ENCODE measurements around the gene ARFRP1. TPM values are rescaled to one million over a fixed set of nuclear protein-coding genes. Genes with fewer than 3 reads are reported as not detected.

ARFRP1 gene
- total and polyA plus RNA-seq, 2 of the 4 experiments (the other 2 are of a cell fraction), result 25.3 to 36.6 TPM

GRCh38 chr20:63686492-63687321 is 21.1 kb downstream of the ARFRP1 start (continued):
- TF ChIP-seq SMC3 (IDR thresholded peaks at IDR 0.05; ENCODE audit: low read depth, low read length) (no peak), RFX5 (IDR thresholded peaks at IDR 0.05; ENCODE audit: low read depth, low read length) (no peak)

GRCh38 chr20:63686094-63686491 is 21.7 kb downstream of the ARFRP1 start:
- in situ Hi-C loops (cut with MboI; ENCODE audit: low sequenced_read_pairs), result no loop called here

More at GRCh38 chr20:63686094-63686491, 21.7 kb downstream of the ARFRP1 start:
- H3K23ac ChIP-seq (ENCODE audit: low read depth, low read length), result peak overlapping the region; percentile 69; the same call in 1 of the 2 replicates
- 95% methylated on average over 14 of the region's 24 CpGs; no CpG with 5 or more reads in 1 of the 2 experiments for WGBS, 2 experiments (ENCODE audit: extremely low coverage in 2 of 2, insufficient read length in 1 of 2)
- peak overlapping the region; percentile 96 for H2BK5ac ChIP-seq (ENCODE audit: low read depth, low read length, poor library complexity, severe bottlenecking)
- H3K4me2 ChIP-seq (ENCODE audit: low read depth, low read length), result no peak overlapping the region
- POLR2A ChIA-PET (ENCODE audit: unreplicated experiment), result no interaction called here
- no peak for TF ChIP-seq BHLHE40 (IDR thresholded peaks at IDR 0.05; ENCODE audit: low read depth, low read length)
- no peak for TF ChIP-seq MAZ (IDR thresholded peaks at IDR 0.05; ENCODE audit: borderline replicate concordance, low read depth, low read length)
- TF ChIP-seq USF2 (IDR thresholded peaks at IDR 0.05; ENCODE audit: low read depth, low read length), result no peak
- TF ChIP-seq RAD21 (IDR thresholded peaks at IDR 0.05; ENCODE audit: low read length), result no peak
- no peak for TF ChIP-seq RCOR1 (IDR thresholded peaks at IDR 0.05; ENCODE audit: insufficient replicate concordance, low read length)
- TF ChIP-seq FOS (IDR thresholded peaks at IDR 0.05; ENCODE audit: low read depth, low read length), result no peak
- TF ChIP-seq RFX5 (IDR thresholded peaks at IDR 0.05; ENCODE audit: low read depth, low read length), result no peak
- TF ChIP-seq CHD1 (IDR thresholded peaks at IDR 0.05; ENCODE audit: low read depth, low read length), result no peak
- H3K56ac ChIP-seq (ENCODE audit: extremely low read depth, insufficient read depth, low read length), result no peak overlapping the region
- DNase-seq (no peak), ATAC-seq (ENCODE audit: low read depth) (no peak)
- H3K79me1 ChIP-seq (ENCODE audit: low read depth in 1 of 2, low read length in 2 of 2), result peaks cover 10 to 41% of the 10 kb centered on the region in 2 experiments; a peak in 3 of 4 replicates
- H4K20me1 ChIP-seq (ENCODE audit: insufficient read depth, low read length), result no peaks in the 10 kb centered on the region
- peak overlapping the region; percentile 73 for H3K14ac ChIP-seq (replicated peaks; ENCODE audit: low read depth, low read length)
- peak overlapping the region; percentile 92 for H2AFZ ChIP-seq (replicated peaks; ENCODE audit: low read length, poor library complexity)
- intact Hi-C loops (cut with micrococcal nuclease) (no loop called here), dilution Hi-C loops (cut with HindIII; ENCODE audit: low sequenced_read_pairs, unreplicated experiment) (no loop called here)
- peaks cover 31% of the 10 kb centered on the region for H3K4me1 ChIP-seq (ENCODE audit: control insufficient read depth, insufficient read depth, low read length)
- H3K36me3 ChIP-seq (ENCODE audit: control insufficient read depth, insufficient read depth, low read length), result 0 out of 2 replicates have a peak, but pooled peaks cover 3% of the 10 kb centered on the region
- H3K18ac ChIP-seq (ENCODE audit: low read depth, low read length), result peak overlapping the region; percentile 6
- H3K27ac ChIP-seq (ENCODE audit: insufficient read depth, low read length), result peak overlapping the region; percentile 63
- peak overlapping the region; percentile 98 for H3K4ac ChIP-seq (ENCODE audit: low read depth, low read length)
- H3K9ac ChIP-seq (ENCODE audit: low read depth, low read length), result no peak overlapping the region
- H2AK5ac ChIP-seq (ENCODE audit: low read depth, low read length), result peak overlapping the region; percentile 99
- no peak overlapping the region for H3K4me3 ChIP-seq (ENCODE audit: insufficient read depth, low read depth, low read length)
- peak overlapping the region; percentile 42; the same call in 1 of the 3 replicates for H2BK15ac ChIP-seq (ENCODE audit: low read depth, low read length)
- peak overlapping the region; percentile 83 to 98; a peak in 3 of 4 replicates for H4K8ac ChIP-seq (ENCODE audit: low read depth in 2 of 2, low read length in 2 of 2)
- H3K27me3 ChIP-seq (ENCODE audit: control insufficient read depth, insufficient read depth, low read length), result no peaks in the 10 kb centered on the region
- H3K9me3 ChIP-seq (ENCODE audit: control insufficient read depth, insufficient read depth, low read length), result no peaks in the 10 kb centered on the region
- H2BK20ac ChIP-seq (ENCODE audit: low read depth, low read length), result peak overlapping the region; percentile 82
- peaks cover 27% of the 10 kb centered on the region for H3K9me1 ChIP-seq (ENCODE audit: insufficient read depth, low read length)
- no TSS peak for BruUV-seq (replicated peaks)
- peak overlapping the region; percentile 94 for H4K5ac ChIP-seq (ENCODE audit: low read depth, low read length)
- H2AK9ac ChIP-seq (replicated peaks; ENCODE audit: low read depth, low read length, poor library complexity), result peak overlapping the region; percentile 90
- peak overlapping the region; percentile 95 for H2BK120ac ChIP-seq (ENCODE audit: low read depth, low read length)
- H4K91ac ChIP-seq (ENCODE audit: insufficient read depth, low read depth, low read length), result peak overlapping the region; percentile 92
- CTCF ChIA-PET, result no interaction called here
